Measurements from ENCODE around the gene SMAD7. TPM values are rescaled to one million over a fixed set of nuclear protein-coding genes. Genes with fewer than 3 reads are reported as not detected.

The SMAD7 gene
- total RNA-seq, 5 donors from 2014 or later (not counting 1 experiment from before 2014, with no cell fraction given): 28.5 to 138 (median 57.7) TPM

DNA sequence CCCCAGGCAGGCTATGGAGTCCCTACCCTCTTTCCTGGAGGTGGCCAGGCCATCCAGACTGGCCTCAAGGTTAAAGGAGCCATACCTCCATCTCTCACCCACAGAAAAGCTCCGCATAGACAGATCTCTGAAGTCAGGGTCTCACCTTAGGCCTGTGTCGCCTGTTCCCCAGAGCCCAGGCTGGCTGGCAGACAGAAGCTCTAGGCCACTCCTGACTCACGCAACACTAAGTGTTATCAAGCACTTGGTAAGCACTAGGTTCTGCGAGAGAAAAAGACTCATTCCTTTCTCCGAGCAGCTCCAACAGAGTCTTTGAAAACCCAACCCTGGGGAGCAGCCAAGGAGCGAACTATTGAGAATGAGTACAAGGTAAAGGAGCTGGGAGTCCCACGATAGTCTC is 6.1 kb downstream of the SMAD7 start:
- Mint-ChIP-seq H3K27me3 (no peaks in the 10 kb centered on the region), H3K27ac (peak overlapping the region; percentile 49 to 50), H3K36me3 (peaks cover 61% of the 10 kb centered on the region), H3K4me1 (peaks cover 87 to 92% (median 87%) of the 10 kb centered on the region in 3 donors), H3K9me3 (no peaks in the 10 kb centered on the region), H3K4me3 (peak overlapping the region; percentile 36 to 87 (median 62))
- POLR2A ChIA-PET: interaction anchor here in 1 of 2 donors (0.5 kb wide), 1 partner anchor 220 kb away, joined by 3 read pairs; no protein-coding TSS in a partner anchor
- Histone ChIP-seq H3K27ac (ENCODE audit: low read length) (no peak overlapping the region), H3K4me1 (ENCODE audit: control insufficient read depth in 1 of 2, extremely low read depth in 1 of 2, insufficient read depth in 2 of 2, low read length in 2 of 2) (peaks cover 68 to 95% of the 10 kb centered on the region in 2 experiments), H3K9me3 (no peaks in the 10 kb centered on the region), H3K36me3 (ENCODE audit: control insufficient read depth in 2 of 2, extremely low read depth in 1 of 2, insufficient read depth in 1 of 2, low read length in 1 of 2) (peaks cover 0 to 31% of the 10 kb centered on the region in 2 donors), H3K4me3 (ENCODE audit: control insufficient read depth in 1 of 2, extremely low read depth in 1 of 2, low read length in 1 of 2) (peak overlapping the region in 1 of 2 donors; percentile 46), H3K27me3 (replicated peaks in 1 of 2; ENCODE audit: control insufficient read depth in 2 of 2, extremely low read depth in 1 of 2, insufficient read depth in 2 of 2, low read length in 1 of 2) (peaks cover 0 to 7% of the 10 kb centered on the region in 2 experiments)
- DNase-seq (peak in 1 of 35 experiments; percentile 13), ATAC-seq (replicated peaks in 1 of 4) (no peak)
- WGBS (ENCODE audit: insufficient coverage): 89% methylated on average over 4 of the region's 7 CpGs
- CTCF ChIA-PET: interaction anchor here (0.5 to 0.9 kb wide), 3 partner anchors 28 to 153 kb away, joined by 3 to 4 read pairs (median 3); no protein-coding TSS in a partner anchor

DNA sequence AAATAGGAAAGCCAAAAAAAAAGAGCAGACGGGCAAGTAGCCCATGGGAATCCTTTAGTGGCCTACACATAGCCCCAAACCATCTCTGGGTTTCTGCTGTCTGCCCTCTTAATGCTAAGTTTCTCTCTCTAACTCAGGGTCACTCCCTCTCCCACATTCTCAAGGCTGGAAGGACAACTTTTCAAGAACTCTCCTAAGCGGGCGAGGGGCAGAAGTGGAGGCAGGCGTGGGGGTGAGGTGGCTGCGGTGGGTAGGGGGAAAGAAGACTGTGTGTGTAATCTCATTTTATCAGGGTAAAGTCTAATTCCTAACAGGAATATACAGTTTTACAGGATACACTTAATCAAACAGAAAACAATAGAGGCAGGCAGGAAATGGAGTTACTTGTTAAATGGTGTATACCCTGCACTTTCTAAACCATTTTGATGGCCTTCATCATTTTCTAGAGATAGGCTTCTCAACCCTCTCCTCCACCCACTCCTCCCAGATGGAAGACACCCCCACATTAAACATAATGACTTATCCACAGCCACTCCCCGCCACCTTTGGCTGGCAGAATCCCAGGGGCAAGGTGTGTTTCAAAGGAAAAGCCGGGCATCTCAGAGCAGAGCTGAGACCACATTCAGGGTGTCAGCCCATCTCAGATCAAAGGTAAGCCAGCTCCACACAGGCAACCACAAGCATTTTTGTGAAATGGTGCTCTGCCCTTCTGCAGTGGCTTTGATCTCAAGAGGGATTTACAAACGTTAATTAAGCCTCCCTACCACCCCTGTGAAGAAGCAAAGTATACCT is 6.8 kb downstream of the SMAD7 start:
- Histone ChIP-seq H3K9me3 (no peaks in the 10 kb centered on the region), H3K27ac (ENCODE audit: low read length) (no peak overlapping the region), H3K27me3 (replicated peaks in 1 of 2; ENCODE audit: control insufficient read depth in 2 of 2, extremely low read depth in 1 of 2, insufficient read depth in 2 of 2, low read length in 1 of 2) (peaks cover 0 to under 1% of the 10 kb centered on the region in 2 experiments), H3K4me1 (ENCODE audit: control insufficient read depth in 1 of 2, extremely low read depth in 1 of 2, insufficient read depth in 2 of 2, low read length in 2 of 2) (peaks cover 74 to 95% of the 10 kb centered on the region in 2 experiments), H3K4me3 (ENCODE audit: control insufficient read depth in 1 of 2, extremely low read depth in 1 of 2, low read length in 1 of 2) (peak overlapping the region in 1 of 2 donors; percentile 46), H3K36me3 (ENCODE audit: control insufficient read depth in 2 of 2, extremely low read depth in 1 of 2, insufficient read depth in 1 of 2, low read length in 1 of 2) (peaks cover 0 to 31% of the 10 kb centered on the region in 2 donors)
- Mint-ChIP-seq H3K27ac (peak overlapping the region; percentile 49 to 50), H3K27me3 (no peaks in the 10 kb centered on the region), H3K4me1 (peaks cover 90 to 93% (median 92%) of the 10 kb centered on the region in 3 donors), H3K9me3 (no peaks in the 10 kb centered on the region), H3K4me3 (peak overlapping the region; percentile 36 to 87 (median 62)), H3K36me3 (peaks cover 60% of the 10 kb centered on the region)
- WGBS (ENCODE audit: insufficient coverage): 56% methylated on average over 3 of the region's 8 CpGs
- ATAC-seq (replicated peaks in 1 of 4) (no peak), DNase-seq (peak in 2 of 35 experiments; percentile 31 to 61)
- ChIA-PET CTCF (no interaction called here), POLR2A (interaction anchor here in 1 of 2 donors (0.7 kb wide), 1 partner anchor 9 kb away, joined by 3 read pairs; no protein-coding TSS in a partner anchor)

DNA sequence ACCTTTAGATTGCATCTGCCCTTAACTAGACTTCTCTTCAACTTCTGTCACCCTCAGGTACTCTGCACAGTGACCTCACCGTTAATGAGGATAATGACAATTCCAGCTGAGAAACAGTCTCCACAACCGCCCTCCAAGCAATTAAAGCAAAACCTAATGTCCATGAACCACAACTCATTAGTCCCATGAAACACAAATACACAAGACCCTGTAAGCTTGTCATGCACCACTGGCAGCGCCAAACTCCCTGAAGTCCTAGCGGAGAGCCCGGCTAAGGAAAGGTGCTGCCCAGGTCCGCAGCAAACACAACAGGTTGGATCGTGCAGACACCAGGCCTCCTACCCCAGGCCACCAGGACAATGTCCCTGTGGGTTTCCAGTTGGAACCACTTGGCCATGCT is 7.4 kb downstream of the SMAD7 start:
- Histone ChIP-seq H3K36me3 (ENCODE audit: control insufficient read depth in 2 of 2, extremely low read depth in 1 of 2, insufficient read depth in 1 of 2, low read length in 1 of 2) (peaks cover 0 to 31% of the 10 kb centered on the region in 2 donors), H3K4me1 (ENCODE audit: control insufficient read depth in 1 of 2, extremely low read depth in 1 of 2, insufficient read depth in 2 of 2, low read length in 2 of 2) (peaks cover 79 to 99% of the 10 kb centered on the region in 2 experiments), H3K27me3 (replicated peaks in 1 of 2; ENCODE audit: control insufficient read depth in 2 of 2, extremely low read depth in 1 of 2, insufficient read depth in 2 of 2, low read length in 1 of 2) (no peaks in the 10 kb centered on the region), H3K27ac (ENCODE audit: low read length) (no peak overlapping the region), H3K4me3 (ENCODE audit: control insufficient read depth in 1 of 2, extremely low read depth in 1 of 2, low read length in 1 of 2) (no peak overlapping the region), H3K9me3 (no peaks in the 10 kb centered on the region)
- Mint-ChIP-seq H3K4me3 (peak overlapping the region in 2 of 3 donors; percentile 25 to 87), H3K36me3 (peaks cover 60% of the 10 kb centered on the region), H3K27me3 (no peaks in the 10 kb centered on the region), H3K9me3 (no peaks in the 10 kb centered on the region), H3K27ac (peak overlapping the region in 1 of 2 donors; percentile 1), H3K4me1 (peaks cover 96 to 99% (median 98%) of the 10 kb centered on the region in 3 donors)
- 83% methylated on average over 7 of the region's 7 CpGs for WGBS (ENCODE audit: insufficient coverage)
- DNase-seq: peak in 1 of 35 experiments; percentile 6
- POLR2A ChIA-PET: interaction anchor here (0.6 to 0.7 kb wide), 2 partner anchors 9 to 83 kb away, joined by 3 to 6 read pairs; no protein-coding TSS in a partner anchor
- no peak for ATAC-seq (replicated peaks in 1 of 4)
- CTCF ChIA-PET: no interaction called here

DNA sequence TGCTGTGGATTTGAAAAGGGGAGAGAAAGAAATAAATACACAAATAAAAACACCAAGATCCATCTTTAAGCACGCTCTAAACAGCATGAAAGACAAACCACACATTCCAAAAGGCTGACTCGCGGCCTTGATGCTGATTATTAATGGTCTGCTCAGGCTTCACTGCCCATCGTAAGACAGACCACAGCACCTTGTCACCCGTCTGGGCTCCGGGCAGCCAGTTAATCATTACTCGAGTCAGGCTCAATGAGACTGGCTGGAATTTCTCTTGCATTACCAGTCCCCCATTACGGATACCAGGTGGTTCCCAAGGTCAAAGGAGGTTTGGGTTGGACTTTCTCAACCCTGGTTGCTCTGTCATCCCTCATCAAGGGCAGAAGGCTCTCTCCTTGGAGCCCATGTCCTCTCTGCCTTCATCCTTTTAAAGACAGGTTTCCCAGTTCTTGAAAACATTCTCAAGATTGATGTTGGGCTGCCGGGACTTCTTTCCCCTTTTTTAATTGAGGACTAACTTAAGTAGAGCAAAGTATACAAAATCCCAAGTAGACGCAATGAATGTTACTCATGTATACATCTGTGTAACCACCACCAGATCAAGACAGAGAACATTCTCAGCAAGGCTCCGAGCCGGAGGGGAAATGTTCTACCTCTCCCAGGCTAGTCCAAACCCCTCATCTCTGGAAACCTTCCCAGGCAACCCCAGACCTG is 8.1 kb downstream of the SMAD7 start:
- 97% methylated on average over 9 of the region's 12 CpGs for WGBS (ENCODE audit: insufficient coverage)
- Histone ChIP-seq H3K4me1 (ENCODE audit: control insufficient read depth in 1 of 2, extremely low read depth in 1 of 2, insufficient read depth in 2 of 2, low read length in 2 of 2) (peaks cover 76 to 100% of the 10 kb centered on the region in 2 experiments), H3K27me3 (replicated peaks in 1 of 2; ENCODE audit: control insufficient read depth in 2 of 2, extremely low read depth in 1 of 2, insufficient read depth in 2 of 2, low read length in 1 of 2) (no peaks in the 10 kb centered on the region), H3K9me3 (no peaks in the 10 kb centered on the region), H3K27ac (ENCODE audit: low read length) (no peak overlapping the region), H3K36me3 (ENCODE audit: control insufficient read depth in 2 of 2, extremely low read depth in 1 of 2, insufficient read depth in 1 of 2, low read length in 1 of 2) (peaks cover 0 to 31% of the 10 kb centered on the region in 2 donors), H3K4me3 (ENCODE audit: control insufficient read depth in 1 of 2, extremely low read depth in 1 of 2, low read length in 1 of 2) (peak overlapping the region in 1 of 2 donors; percentile 5)
- Mint-ChIP-seq H3K27ac (peak overlapping the region in 1 of 2 donors; percentile 27), H3K4me3 (peak overlapping the region in 2 of 3 donors; percentile 25 to 87), H3K27me3 (no peaks in the 10 kb centered on the region), H3K36me3 (peaks cover 55% of the 10 kb centered on the region), H3K9me3 (no peaks in the 10 kb centered on the region), H3K4me1 (peaks cover 96 to 99% (median 98%) of the 10 kb centered on the region in 3 donors)
- ATAC-seq (replicated peaks in 1 of 4) (no peak), DNase-seq (no peak)
- ChIA-PET CTCF (no interaction called here), POLR2A (interaction anchor here (0.6 to 3.0 kb wide), 4 partner anchors 8 to 983 kb away, joined by 3 to 22 read pairs (median 5); no protein-coding TSS in a partner anchor)

DNA sequence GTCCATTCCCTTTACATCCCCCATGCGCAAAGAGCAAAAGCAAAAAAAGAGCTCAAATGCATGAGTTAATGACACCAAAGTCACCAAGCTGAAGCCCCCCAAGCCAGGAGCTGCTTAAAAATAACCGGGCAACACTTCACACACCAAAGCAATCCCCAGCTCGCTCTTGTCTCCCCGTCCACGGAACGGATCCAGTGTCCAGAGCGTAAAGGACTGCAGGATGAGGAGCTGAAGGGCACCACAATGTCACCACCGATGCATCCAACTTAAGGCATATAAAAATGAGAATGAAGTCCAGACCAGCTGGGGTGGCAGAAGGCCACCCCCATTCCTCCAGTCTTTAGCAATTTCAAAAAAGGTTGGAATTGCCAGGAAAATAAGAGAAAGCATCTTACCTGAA is 8.7 kb downstream of the SMAD7 start:
- H3K4me3 ChIP-seq (ENCODE audit: control insufficient read depth in 1 of 2, extremely low read depth in 1 of 2, low read length in 1 of 2): no peak overlapping the region
- H3K27me3 ChIP-seq (replicated peaks in 1 of 2; ENCODE audit: control insufficient read depth in 2 of 2, extremely low read depth in 1 of 2, insufficient read depth in 2 of 2, low read length in 1 of 2): no peaks in the 10 kb centered on the region
- Mint-ChIP-seq H3K9me3 (no peaks in the 10 kb centered on the region), H3K4me3 (peak overlapping the region; percentile 74 to 87 (median 81)), H3K27ac (peak overlapping the region; percentile 87 to 93), H3K27me3 (no peaks in the 10 kb centered on the region), H3K4me1 (peaks cover 95 to 99% (median 98%) of the 10 kb centered on the region in 3 donors), H3K36me3 (peaks cover 49% of the 10 kb centered on the region)
- WGBS (ENCODE audit: insufficient coverage): 97% methylated on average over 6 of the region's 8 CpGs
- peak overlapping the region; percentile 75 for H3K27ac ChIP-seq (ENCODE audit: low read length)
- DNase-seq (no peak), ATAC-seq (replicated peaks in 1 of 4) (no peak)
- H3K4me1 ChIP-seq (ENCODE audit: control insufficient read depth in 1 of 2, extremely low read depth in 1 of 2, insufficient read depth in 2 of 2, low read length in 2 of 2): peaks cover 74 to 100% of the 10 kb centered on the region in 2 experiments
- no peaks in the 10 kb centered on the region for H3K9me3 ChIP-seq
- POLR2A ChIA-PET: interaction anchor here (0.6 to 3.0 kb wide), 3 partner anchors 11 to 983 kb away, joined by 3 to 22 read pairs (median 4); no protein-coding TSS in a partner anchor
- CTCF ChIA-PET: no interaction called here
- peaks cover 0 to 29% of the 10 kb centered on the region in 2 donors for H3K36me3 ChIP-seq (ENCODE audit: control insufficient read depth in 2 of 2, extremely low read depth in 1 of 2, insufficient read depth in 1 of 2, low read length in 1 of 2)

Measured in T-cell (primary cell).